ENCODE results near the gene BIRC2. TPM values are rescaled to one million over a fixed set of nuclear protein-coding genes. Genes with fewer than 3 reads are reported as not detected.

BIRC2 gene
- total RNA-seq, 2 experiments from 2014 or later, result 107 to 109 TPM

GRCh38 chr11:102419181-102419580 is 72.2 kb downstream of the BIRC2 start:
- peaks cover 51% of the 10 kb centered on the region for H3K36me3 Mint-ChIP-seq (ENCODE audit: low read depth)
- TF ChIP-seq CTCF (IDR thresholded peaks at IDR 0.05), result no peak
- H3K27me3 ChIP-seq (ENCODE audit: control insufficient read depth in 1 of 2, insufficient read depth in 2 of 2, low read length in 2 of 2), result no peaks in the 10 kb centered on the region
- H3K27me3 Mint-ChIP-seq, result no peaks in the 10 kb centered on the region
- peaks cover 100% of the 10 kb centered on the region for H3K4me1 Mint-ChIP-seq (ENCODE audit: low read depth)
- H3K4me3 Mint-ChIP-seq, result no peak overlapping the region
- DNase-seq, result no peak
- H3K4me3 ChIP-seq (ENCODE audit: low read length), result no peak overlapping the region
- no peaks in the 10 kb centered on the region for H3K9me3 Mint-ChIP-seq
- H3K27ac ChIP-seq (ENCODE audit: low read depth in 1 of 2, low read length in 2 of 2), result peak overlapping the region in 1 of 2 donors; percentile 42
- peak overlapping the region; percentile 81 for H3K27ac Mint-ChIP-seq
- CTCF ChIA-PET, result no interaction called here
- no peak for ATAC-seq (ENCODE audit: poor library complexity)
- intact Hi-C loops (cut with DNase I, micrococcal nuclease), result no loop called here
- H3K4me1 ChIP-seq (ENCODE audit: insufficient read depth, low read length), result peaks cover 57% of the 10 kb centered on the region
- POLR2A ChIA-PET, result interaction anchor here (1.0 to 1.5 kb wide), 3 partner anchors 9 to 11 kb away, joined by 3 to 6 read pairs (median 5); no protein-coding TSS in a partner anchor
- H3K9me3 ChIP-seq (ENCODE audit: control insufficient read depth in 1 of 2, insufficient read depth in 1 of 2, low read length in 2 of 2), result peaks cover 0 to 5% of the 10 kb centered on the region in 2 experiments
- peaks cover 8% of the 10 kb centered on the region for H3K36me3 ChIP-seq (ENCODE audit: insufficient read depth, low read length)

- Histone ChIP-seq H3K27ac (ENCODE audit: low read depth in 1 of 2, low read length in 2 of 2) (peak overlapping the region; percentile 11 to 24), H3K9me3 (ENCODE audit: control insufficient read depth in 1 of 2, insufficient read depth in 1 of 2, low read length in 2 of 2) (peaks cover 0 to 5% of the 10 kb centered on the region in 2 experiments), H3K36me3 (ENCODE audit: insufficient read depth, low read length) (peaks cover 8% of the 10 kb centered on the region), H3K4me1 (ENCODE audit: insufficient read depth, low read length) (peaks cover 62% of the 10 kb centered on the region), H3K27me3 (ENCODE audit: control insufficient read depth in 1 of 2, insufficient read depth in 2 of 2, low read length in 2 of 2) (no peaks in the 10 kb centered on the region), H3K4me3 (ENCODE audit: low read length) (no peak overlapping the region)
- Mint-ChIP-seq H3K4me1 (ENCODE audit: low read depth) (peaks cover 100% of the 10 kb centered on the region), H3K27me3 (no peaks in the 10 kb centered on the region), H3K4me3 (peak overlapping the region; percentile 16), H3K36me3 (ENCODE audit: low read depth) (peaks cover 56% of the 10 kb centered on the region), H3K27ac (peak overlapping the region; percentile 81), H3K9me3 (no peaks in the 10 kb centered on the region)
- POLR2A ChIA-PET, result interaction anchor here (0.7 to 1.1 kb wide), 3 partner anchors 31 to 47 kb away, joined by 3 to 4 read pairs (median 3); no protein-coding TSS in a partner anchor
- DNase-seq, result no peak
- intact Hi-C loops (cut with DNase I, micrococcal nuclease), result loop anchor here (2.0 kb wide), 2 partner anchors 14 to 26 kb away; no protein-coding TSS in a partner anchor
- no peak for TF ChIP-seq CTCF (IDR thresholded peaks at IDR 0.05)
- CTCF ChIA-PET, result interaction anchor here (1.2 to 1.7 kb wide), 4 partner anchors 18 to 79 kb away, joined by 3 to 8 read pairs (median 4); no protein-coding TSS in a partner anchor
- no peak for ATAC-seq (ENCODE audit: poor library complexity)
Measured at GRCh38 chr11:102420547-102420946, 73.5 kb downstream of the BIRC2 start.

- Histone ChIP-seq H3K4me3 (ENCODE audit: low read length) (no peak overlapping the region), H3K27ac (ENCODE audit: low read depth in 1 of 2, low read length in 2 of 2) (peak overlapping the region in 1 of 2 donors; percentile 7), H3K9me3 (ENCODE audit: control insufficient read depth in 1 of 2, insufficient read depth in 1 of 2, low read length in 2 of 2) (peaks cover 0 to 5% of the 10 kb centered on the region in 2 experiments), H3K4me1 (ENCODE audit: insufficient read depth, low read length) (peaks cover 62% of the 10 kb centered on the region), H3K27me3 (ENCODE audit: control insufficient read depth in 1 of 2, insufficient read depth in 2 of 2, low read length in 2 of 2) (no peaks in the 10 kb centered on the region), H3K36me3 (ENCODE audit: insufficient read depth, low read length) (peaks cover 15% of the 10 kb centered on the region)
- Mint-ChIP-seq H3K27me3 (no peaks in the 10 kb centered on the region), H3K4me1 (ENCODE audit: low read depth) (peaks cover 100% of the 10 kb centered on the region), H3K9me3 (no peaks in the 10 kb centered on the region), H3K27ac (peak overlapping the region; percentile 81), H3K4me3 (peak overlapping the region; percentile 17), H3K36me3 (ENCODE audit: low read depth) (peaks cover 58% of the 10 kb centered on the region)
- intact Hi-C loops (cut with DNase I, micrococcal nuclease), result loop anchor here (2.0 kb wide), 2 partner anchors 14 to 26 kb away; no protein-coding TSS in a partner anchor
- DNase-seq, result peak in 4 of 14 experiments; percentile 21 to 67 (median 48)
- ChIA-PET CTCF (interaction anchor here (1.2 to 1.7 kb wide), 4 partner anchors 17 to 80 kb away, joined by 3 to 8 read pairs (median 4); no protein-coding TSS in a partner anchor), POLR2A (interaction anchor here (0.7 to 1.1 kb wide), 2 partner anchors 30 to 36 kb away, joined by 3 to 4 read pairs; no protein-coding TSS in a partner anchor)
- TF ChIP-seq CTCF (IDR thresholded peaks at IDR 0.05), result no peak
- ATAC-seq (ENCODE audit: poor library complexity), result peak; percentile 83
Measured at GRCh38 chr11:102421261-102421660, 74.2 kb downstream of the BIRC2 start.
